Right atrium auricular region (tissue), 2 donors: ENCODE data around the gene PUM1. TPM values are rescaled to one million over a fixed set of nuclear protein-coding genes. Genes with fewer than 3 reads are reported as not detected.

Source experiments
- DNase-seq: peaks from one replicate; pipeline ENCODE4 v3.0.0-alpha.2; 2019; ENCODE audit warnings: low spot score
- H3K27ac ChIP-seq, 2 donors: fragments of 200-600 bp; sonication (generic); 1 replicate in 1 of 2; 2 replicates in 1 of 2; pipeline ENCODE4 v1.5.1; 2016 to 2019
- H3K27me3 ChIP-seq, 2 donors: fragments of 200-600 bp; sonication (generic); one replicate each; pipeline versions ENCODE4 v1.5.1 to v1.6.0; 2017 to 2019
- H3K36me3 ChIP-seq: fragments of 200-600 bp; sonication (generic); one replicate; pipeline ENCODE4 v1.5.1; 2016
- H3K4me1 ChIP-seq, 2 donors: fragments of 200-600 bp; sonication (generic); one replicate each; pipeline versions ENCODE4 v1.5.1 to v1.6.0; 2017 to 2019
- H3K4me3 ChIP-seq, 2 donors: fragments of 200-600 bp; sonication (generic); 1 replicate in 1 of 2; 2 replicates in 1 of 2; pipeline ENCODE4 v1.5.1; 2017 to 2019; ENCODE audit warnings: mild to moderate bottlenecking in 1 of 2, moderate library complexity in 1 of 2
- H3K9me3 ChIP-seq, 2 donors: fragments of 200-600 bp; sonication (generic); one replicate each; pipeline ENCODE4 v1.5.1; 2019
- CTCF ChIP-seq, 2 donors: fragments of 200-600 bp; sonication (generic); IDR thresholded peaks; one replicate each; pipeline ENCODE4 v1.5.1; 2019; ENCODE audit warnings: antibody characterized with exemption in 2 of 2
- total RNA-seq, 2 donors: library from RNA; depleted of rRNA; stranded (reverse); fragments of >200 nt; gene quantifications; one replicate each; pipeline ENCODE4 v1.1.0, GENCODE V29; 2016

PUM1 gene
- total RNA-seq, 2 donors from 2014 or later, result 51.2 to 68.8 TPM

- no peaks in the 10 kb centered on the region for H3K36me3 ChIP-seq
- no peaks in the 10 kb centered on the region for H3K27me3 ChIP-seq
- TF ChIP-seq CTCF (IDR thresholded peaks at IDR 0.05), result no peak
- no peak overlapping the region for H3K4me3 ChIP-seq
- DNase-seq, result no peak
- no peak overlapping the region for H3K27ac ChIP-seq
- H3K4me1 ChIP-seq, result no peaks in the 10 kb centered on the region
- H3K9me3 ChIP-seq, result no peaks in the 10 kb centered on the region
These were observed 138.1 kb downstream of the PUM1 start for GRCh38 chr1:30927448-30927847.

- no peak overlapping the region for H3K27ac ChIP-seq
- no peaks in the 10 kb centered on the region for H3K36me3 ChIP-seq
- no peak for DNase-seq
- no peak overlapping the region for H3K4me3 ChIP-seq
- H3K27me3 ChIP-seq, result no peaks in the 10 kb centered on the region
- H3K4me1 ChIP-seq, result no peaks in the 10 kb centered on the region
- TF ChIP-seq CTCF (IDR thresholded peaks at IDR 0.05), result no peak
- no peaks in the 10 kb centered on the region for H3K9me3 ChIP-seq
These were observed 141.9 kb downstream of the PUM1 start for GRCh38 chr1:30923597-30923996.

- Histone ChIP-seq H3K9me3 (no peaks in the 10 kb centered on the region), H3K36me3 (no peaks in the 10 kb centered on the region), H3K27ac (no peak overlapping the region), H3K4me3 (no peak overlapping the region), H3K27me3 (no peaks in the 10 kb centered on the region), H3K4me1 (no peaks in the 10 kb centered on the region)
- no peak for TF ChIP-seq CTCF (IDR thresholded peaks at IDR 0.05)
- DNase-seq, result no peak
These were observed 144.7 kb downstream of the PUM1 start for GRCh38 chr1:30920827-30921226.

- no peak overlapping the region for H3K4me3 ChIP-seq
- H3K4me1 ChIP-seq, result no peaks in the 10 kb centered on the region
- H3K9me3 ChIP-seq, result no peaks in the 10 kb centered on the region
- no peak for TF ChIP-seq CTCF (IDR thresholded peaks at IDR 0.05)
- no peaks in the 10 kb centered on the region for H3K36me3 ChIP-seq
- peak; percentile 56 for DNase-seq
- no peaks in the 10 kb centered on the region for H3K27me3 ChIP-seq
- no peak overlapping the region for H3K27ac ChIP-seq
These were observed 146.3 kb downstream of the PUM1 start for GRCh38 chr1:30919025-30919881.

GRCh38 chr1:30916296-30916695 lies 149.2 kb downstream of the PUM1 start:
- no peak overlapping the region for H3K27ac ChIP-seq
- peak; percentile 30 for DNase-seq
- H3K27me3 ChIP-seq, result no peaks in the 10 kb centered on the region
- peaks cover 0 to 3% of the 10 kb centered on the region in 2 donors for H3K4me1 ChIP-seq
- H3K36me3 ChIP-seq, result no peaks in the 10 kb centered on the region
- no peaks in the 10 kb centered on the region for H3K9me3 ChIP-seq
- no peak for TF ChIP-seq CTCF (IDR thresholded peaks at IDR 0.05)
- H3K4me3 ChIP-seq, result no peak overlapping the region
